HG03135 (cell line): Measurements from ENCODE around the gene CCDC159.

Experiments
- ATAC-seq: cut with Tn5 transposase; IDR thresholded peaks from one replicate; pipeline ENCODE4 v1.9.1; 2021; ENCODE audit warnings: mild to moderate bottlenecking, moderate library complexity; ENCODE audit not compliant: unreplicated experiment

CCDC159 gene

DNA sequence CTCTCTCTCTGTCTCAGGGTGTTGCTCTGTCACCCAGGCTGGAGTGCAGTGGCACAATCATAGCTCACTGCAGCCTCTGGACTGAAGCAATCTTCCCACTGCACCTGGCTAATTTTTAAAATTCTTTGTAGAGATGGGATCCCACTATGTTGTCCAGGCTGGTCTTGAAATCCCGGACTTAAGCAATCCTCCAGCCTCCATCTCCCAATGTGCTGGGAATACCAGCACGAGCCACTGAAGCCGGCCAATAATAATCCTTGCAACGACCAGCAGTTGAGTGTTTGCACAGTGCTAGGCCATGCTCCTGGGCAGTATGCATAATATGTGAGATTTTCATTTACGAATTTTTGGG, 38.4 kb downstream of the CCDC159 start:
- ATAC-seq = no peak

DNA sequence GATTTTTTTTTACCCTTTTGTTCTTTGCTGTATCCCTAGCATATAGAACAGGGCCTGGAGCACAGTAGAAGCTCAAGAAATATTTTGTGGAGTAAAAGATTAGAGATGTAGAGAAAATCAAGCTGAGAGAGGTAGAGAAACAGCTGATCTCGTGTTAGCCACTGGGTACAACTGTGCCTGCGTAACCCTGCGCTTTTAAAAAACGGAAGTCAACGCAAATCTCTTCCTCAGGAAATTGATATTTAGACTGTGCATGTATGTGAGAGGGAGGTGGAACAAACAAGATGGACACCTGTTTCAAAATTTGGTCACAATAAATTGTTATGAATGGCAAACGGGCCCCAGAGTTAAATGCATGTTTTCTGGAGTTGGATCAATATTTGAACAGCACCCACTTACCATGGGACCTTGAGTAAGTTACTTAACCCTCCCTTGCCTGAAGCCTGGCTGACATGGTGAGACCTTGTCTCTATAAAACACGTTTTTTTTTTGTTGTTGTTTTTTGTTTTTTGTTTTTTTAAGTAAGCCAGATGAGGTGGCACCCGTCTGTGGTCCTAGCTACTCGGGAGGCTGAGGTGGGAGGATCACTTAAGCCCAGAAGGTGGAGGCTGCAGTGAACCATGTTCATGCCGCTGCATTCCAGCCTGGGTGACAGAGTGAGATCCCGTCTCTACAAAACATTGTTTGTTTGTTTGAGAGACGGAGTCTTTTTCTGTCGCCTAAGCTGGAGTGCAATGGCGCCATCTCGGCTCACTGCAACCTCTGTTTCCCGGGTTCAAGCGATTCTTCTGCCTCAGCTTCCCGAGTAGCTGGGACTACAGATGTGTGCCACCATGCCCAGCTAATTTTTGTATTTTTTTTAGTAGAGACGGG, 41.1 kb downstream of the CCDC159 start:
- no peak for ATAC-seq

DNA sequence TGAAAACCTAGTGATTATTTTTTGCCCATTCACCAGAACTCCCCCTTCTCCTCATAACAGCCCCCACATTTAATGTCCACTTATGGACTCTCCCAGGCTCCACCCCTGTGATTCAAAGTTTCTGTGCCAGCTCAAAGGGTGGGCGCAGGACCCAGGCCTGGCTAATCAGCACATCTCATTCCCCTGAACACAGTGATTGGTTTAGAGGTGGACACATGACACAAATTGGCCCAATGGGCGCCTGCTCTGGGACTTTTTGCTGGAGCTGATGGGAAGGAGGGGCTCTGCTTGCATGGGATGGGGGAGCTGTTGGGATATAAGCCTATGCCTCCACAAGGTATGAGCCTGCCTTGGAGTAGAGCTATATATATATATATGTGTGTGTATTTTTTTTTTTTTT, 44.0 kb downstream of the CCDC159 start:
- no peak for ATAC-seq

DNA sequence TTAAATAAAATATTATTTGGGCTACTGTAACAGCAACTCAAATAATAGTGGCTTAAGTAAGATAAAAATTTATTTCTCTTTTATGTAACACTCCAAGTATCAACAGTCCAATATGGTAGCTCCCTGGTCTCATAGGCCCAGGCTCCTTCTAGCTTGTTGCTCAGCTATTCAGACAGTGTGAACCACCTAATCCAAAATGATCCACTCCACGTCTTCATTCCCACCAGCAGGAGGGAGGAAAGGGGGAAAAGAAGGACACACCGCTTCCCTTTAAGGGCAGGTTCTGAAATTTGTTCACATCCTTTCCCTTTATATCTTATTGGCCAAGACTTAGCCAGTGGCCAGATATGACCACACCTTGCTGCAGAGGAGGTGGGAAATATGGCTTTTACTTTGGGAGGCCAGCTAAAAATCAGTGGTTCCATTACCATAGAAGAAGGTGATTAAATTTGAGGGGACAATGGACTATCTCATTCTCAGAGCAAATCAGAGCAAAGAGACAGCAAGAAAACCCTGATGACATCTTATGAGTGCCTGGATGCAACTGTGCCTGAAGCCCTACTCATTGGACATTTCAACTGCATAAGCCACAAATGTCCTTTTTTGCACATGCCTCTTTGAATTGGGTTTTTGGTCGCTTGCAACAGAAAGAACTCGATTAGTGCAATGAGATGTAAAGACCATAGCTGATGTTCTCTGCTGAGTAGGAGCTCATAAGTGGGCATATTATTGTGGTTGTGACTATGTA, 44.8 kb downstream of the CCDC159 start:
- no peak for ATAC-seq

DNA sequence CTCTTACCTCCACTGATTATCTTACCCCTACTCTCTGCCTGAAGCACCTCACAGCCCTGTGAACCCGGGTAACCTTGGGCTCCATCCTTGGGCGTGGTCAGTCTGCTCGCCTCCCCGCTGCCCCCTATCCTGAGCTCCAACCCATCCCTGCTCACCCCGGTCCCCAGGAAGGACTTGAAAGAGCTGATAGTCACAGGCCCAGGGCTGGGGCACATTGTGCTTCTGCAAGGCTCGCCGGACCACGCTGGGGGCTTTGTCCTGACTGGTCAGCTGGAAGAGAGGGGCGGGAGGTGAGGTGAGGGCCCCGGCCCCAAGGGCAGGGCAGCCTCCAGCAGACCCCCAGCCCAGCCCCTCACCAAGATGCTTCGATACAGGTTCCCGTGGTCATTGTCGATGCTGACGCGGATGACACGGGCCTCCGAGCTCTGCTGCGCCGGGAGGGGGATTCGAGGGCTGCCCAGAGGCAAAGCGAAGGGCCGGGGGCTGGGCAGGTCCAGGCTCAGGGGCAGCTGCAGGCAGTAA, 50.8 kb downstream of the CCDC159 start:
- ATAC-seq = no peak

DNA sequence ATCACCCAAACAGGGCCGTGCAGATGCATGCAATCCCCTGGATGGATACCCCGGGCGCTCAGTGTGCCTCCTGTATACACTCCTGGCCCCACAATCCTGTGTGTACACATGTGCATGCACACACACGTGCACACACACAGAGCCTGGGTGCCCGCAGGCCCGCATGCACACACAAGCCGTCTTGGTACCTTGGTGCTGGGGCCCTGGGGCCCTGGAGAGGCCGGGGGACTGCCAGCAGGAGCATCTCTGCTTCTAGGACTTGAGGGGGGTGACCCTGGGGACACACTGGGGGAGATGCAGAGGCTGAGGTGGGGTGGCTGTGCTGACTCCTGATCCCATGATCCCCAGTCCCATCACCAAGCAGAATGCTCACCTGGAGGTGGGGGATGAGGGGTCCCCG, 53.3 kb downstream of the CCDC159 start:
- no peak for ATAC-seq

DNA sequence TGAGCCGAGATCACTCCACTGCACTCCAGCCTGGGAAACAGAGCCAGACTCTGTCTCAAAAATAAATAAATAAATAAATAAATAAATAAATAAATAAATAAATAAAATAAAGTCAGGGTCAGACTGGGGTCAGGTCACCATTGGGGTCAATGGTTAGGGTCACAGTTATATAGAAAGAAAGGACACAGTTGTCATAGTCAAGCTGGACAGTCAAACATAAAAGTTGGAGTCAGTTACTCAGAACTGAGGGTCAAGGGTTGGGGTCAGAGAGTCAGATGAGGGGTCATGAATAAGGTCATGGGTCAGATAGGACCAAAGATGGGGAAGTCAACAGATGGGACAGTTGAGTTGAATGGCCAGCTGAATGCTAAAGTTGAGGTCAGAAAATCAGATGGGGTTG, 54.5 kb downstream of the CCDC159 start:
- ATAC-seq = no peak

DNA sequence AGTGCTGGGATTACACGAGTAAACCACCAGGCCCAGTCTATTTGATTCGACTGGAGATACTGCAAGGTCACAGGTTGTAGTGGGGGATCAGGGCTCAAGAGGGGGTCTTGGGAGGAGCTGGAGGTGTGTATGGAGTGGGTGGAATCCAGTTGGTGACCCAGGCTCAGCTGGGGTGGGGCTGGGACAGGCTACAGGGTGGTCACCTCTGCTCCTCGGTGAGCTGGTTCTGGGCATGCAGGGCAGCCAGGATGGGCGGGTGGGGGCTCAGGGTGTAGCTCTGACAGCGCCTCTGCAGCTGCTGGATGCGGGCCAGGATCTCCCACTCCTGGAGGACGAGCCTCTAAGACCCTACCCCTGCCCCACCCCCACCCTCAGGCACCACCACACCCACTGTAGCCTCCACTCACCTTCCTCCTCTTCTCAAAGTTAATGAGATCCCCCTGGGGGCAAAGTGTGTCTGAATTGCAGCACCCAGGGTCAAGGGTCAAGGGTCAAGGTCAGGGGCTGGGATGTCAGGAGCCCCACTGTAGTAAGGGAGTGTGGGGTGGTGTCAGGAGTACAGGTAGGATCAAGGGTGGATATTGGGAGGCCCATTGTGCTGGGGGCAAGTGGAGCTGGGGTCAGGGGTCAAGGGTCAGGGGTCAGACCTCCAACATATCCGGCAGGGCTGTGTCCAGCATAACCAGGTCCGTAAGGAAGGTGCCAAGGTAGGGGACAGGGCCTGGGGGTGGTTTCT, 55.7 kb downstream of the CCDC159 start:
- no peak for ATAC-seq
